Stimulated activated naive CD8-positive, alpha-beta T cell treated with anti-CD3 and anti-CD28 coated beads, Interleukin-15, Interleukin-2, amounts not matched to agents 100 U/mL and 50 U/mL, for 24 hours (primary cell): ENCODE data around the gene PEPD.

Experiments
- ATAC-seq: fragments of 150-1000 bp; cut with Tn5 transposase; one replicate; pipeline ENCODE4 v1.10.0; 2021
- DNase-seq: peaks from one replicate; pipeline ENCODE4 v3.0.0; 2021

Gene PEPD

DNA sequence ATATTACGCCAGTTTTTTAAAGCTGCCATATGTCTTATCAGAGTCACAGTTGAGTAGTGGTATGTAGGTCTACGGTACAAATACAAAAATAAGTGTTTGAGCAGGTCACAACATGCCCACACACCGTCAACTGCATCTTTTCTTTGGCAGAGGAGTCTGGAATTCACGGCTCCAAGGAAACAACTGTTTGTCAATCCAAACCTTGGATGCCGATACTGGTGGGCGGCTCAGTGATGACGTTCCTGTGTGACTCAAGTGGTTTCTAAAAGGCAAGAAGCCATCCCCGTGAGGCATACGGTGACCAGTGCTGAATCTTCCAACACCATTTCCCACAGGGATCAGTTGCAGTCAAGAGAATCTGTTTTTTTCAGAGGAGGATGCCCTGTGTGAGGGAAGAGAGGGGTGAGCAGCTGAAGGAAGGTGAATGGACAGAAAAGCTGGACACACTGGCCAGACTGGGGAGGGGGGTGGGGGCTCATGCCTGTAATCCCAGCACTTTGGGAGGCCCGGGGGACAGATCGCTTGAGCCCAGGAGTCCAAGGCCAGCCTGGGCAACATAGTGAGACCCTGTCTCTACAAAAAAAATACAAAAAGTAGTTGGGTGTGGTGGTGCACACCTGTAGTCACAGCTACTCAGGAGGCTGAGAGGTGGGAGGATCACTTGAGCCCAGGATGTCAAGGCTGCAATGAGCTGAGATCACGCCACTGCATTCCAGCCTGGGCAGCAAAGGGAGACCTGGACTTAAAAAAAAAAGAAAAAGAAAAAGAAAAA lies 170.9 kb downstream of the PEPD start:
- DNase-seq = no peak
- no peak for ATAC-seq

DNA sequence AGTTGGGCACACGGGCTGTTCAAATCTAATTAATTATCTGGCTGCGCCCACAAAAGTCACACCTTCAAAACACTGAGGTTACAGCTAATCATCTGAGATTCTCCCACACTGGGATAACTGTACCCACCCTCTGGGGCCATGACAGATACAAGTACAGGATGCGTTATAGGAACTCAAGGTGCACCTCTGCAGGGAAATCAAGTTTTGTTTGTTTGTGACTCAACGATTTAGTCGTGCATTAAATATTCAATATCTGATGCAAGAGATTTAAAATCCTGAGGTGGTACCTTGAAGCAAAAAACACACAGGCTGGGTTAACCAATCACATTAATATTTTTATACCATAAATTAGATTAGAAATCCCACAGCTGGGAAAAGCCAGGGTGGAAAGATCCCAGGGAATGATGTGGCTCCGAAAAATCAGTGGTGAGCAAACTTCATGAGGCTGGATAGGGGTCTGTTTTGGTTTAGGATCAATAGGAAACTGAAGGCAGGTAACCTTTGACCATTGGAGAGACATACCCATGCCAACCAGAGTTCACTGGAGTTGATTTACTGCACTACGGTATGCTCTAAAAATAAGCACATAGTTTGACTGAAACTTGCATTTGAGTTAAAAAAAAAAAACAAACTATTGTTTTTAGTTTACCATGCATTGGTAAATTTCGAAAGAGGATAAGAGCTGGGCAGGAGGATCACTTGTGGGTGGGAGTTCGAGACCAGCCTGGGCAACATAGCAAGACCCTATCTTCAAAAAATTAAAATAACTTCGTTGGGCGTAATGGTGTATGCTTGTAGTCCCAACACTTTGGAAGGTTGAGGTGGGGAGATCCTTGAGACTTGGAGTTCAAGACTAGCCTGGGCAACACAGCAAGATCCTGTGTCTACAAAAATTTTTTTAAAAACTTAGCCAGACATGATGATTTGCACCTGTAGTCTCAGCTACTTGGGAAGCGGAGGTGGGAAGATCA lies 172.0 kb downstream of the PEPD start:
- no peak for ATAC-seq
- DNase-seq = no peak

DNA sequence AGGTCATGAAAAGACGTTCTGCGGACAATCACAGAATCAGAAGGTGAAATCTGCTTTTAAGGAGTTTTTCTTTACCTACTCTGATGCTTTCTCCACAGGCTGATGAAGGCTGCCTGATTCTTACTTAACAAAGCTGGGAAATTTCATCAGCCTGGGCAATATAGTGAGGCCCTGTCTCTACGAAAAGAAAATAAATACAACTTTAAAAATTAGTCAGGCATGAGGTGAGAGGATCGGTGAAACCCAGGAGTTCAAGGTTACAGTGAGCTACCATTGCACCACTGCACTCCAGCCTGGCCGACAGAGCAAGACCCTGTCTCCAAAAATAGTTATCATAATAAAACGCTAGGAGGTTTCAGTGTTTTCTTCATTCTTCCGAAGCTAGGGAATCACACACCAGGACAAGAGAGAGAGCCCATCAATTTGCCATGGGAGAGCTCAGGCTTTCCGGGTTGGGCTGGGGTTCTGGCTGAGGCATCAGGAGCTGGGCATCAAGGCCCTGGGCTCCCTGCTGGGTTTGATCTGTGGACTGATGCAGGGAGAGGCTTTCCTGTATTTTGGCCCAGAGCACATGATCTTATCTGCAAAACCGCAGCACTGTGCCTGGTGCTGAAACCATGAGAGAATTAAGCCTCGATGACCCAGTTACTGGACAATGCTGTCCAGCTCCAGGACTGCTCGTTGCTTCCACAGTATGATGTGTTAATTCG lies 173.1 kb downstream of the PEPD start:
- DNase-seq = no peak
- no peak for ATAC-seq

DNA sequence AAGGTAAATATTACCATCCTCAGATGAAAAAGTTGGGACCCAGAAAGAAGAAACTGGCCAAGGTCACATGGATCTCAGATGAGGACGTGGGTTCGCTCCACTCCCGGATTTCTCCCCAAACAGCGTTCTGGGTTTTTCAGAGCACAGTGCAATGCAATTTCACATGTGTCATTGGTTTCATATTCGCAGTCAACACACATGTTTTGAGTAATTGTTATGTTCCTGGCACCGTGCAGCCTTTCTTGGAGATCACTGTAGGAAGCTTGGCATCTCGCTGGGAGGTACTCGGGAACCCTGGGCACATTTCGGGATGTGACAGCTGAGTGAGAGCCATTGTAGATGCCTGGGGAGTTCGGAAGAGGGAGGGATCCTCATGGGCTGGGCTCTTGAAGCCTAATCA lies 174.3 kb downstream of the PEPD start:
- no peak for ATAC-seq
- DNase-seq = no peak

DNA sequence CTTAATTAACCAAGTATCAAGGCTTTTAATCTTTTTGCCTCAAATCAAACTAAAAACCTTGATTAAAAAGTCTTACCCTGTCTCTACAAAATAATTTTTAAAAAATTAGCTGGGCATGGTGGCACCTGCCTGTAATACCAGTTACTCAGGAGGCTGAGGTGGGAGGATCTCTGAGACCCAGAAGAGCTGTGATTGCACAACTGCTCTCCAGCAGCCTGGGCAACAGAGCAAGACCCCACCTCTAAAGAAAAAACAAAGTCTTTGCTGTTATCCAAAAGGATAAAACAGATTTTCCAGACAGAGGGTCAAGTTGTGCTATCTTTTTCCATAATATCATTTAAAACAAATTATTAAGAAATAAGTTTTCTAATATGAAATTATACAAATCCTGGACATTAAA lies 174.9 kb downstream of the PEPD start:
- ATAC-seq (no peak), DNase-seq (no peak)

DNA sequence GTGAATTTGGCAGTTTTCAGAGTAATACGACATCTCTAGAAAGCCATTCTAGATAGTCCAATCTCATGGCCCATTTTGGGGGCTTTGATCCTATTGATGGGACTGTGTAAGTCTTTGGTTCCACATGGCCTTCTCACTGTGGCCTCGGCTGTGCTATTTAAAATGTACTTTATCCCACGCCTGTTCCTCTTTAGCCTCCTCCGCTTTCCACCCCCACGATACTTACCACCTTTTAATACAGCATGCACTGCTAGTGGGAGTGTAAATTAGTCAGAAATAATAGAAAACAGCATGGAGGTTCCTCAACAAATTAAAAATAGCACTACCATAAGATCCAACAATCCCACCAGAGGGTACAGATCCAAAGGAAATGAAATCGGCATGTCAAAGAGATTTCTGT lies 176.4 kb downstream of the PEPD start:
- ATAC-seq = no peak
- no peak for DNase-seq

DNA sequence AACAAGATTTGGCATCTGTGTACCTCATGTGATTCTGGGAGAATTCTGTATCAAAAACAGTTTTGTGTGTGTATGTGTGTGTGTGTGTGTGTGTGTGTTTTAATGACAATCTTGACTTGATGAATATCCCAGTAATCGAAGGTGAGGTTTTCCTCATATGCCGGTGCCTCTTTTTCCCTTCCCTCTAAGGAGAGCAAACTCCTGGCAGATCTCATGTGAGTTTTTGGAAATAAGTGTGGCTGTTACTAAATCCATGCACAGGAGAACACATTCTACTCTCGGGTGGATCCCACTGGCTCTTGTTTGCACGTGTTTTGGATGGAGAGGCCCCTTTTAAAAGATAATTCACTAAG lies 177.0 kb downstream of the PEPD start:
- DNase-seq (no peak), ATAC-seq (no peak)

DNA sequence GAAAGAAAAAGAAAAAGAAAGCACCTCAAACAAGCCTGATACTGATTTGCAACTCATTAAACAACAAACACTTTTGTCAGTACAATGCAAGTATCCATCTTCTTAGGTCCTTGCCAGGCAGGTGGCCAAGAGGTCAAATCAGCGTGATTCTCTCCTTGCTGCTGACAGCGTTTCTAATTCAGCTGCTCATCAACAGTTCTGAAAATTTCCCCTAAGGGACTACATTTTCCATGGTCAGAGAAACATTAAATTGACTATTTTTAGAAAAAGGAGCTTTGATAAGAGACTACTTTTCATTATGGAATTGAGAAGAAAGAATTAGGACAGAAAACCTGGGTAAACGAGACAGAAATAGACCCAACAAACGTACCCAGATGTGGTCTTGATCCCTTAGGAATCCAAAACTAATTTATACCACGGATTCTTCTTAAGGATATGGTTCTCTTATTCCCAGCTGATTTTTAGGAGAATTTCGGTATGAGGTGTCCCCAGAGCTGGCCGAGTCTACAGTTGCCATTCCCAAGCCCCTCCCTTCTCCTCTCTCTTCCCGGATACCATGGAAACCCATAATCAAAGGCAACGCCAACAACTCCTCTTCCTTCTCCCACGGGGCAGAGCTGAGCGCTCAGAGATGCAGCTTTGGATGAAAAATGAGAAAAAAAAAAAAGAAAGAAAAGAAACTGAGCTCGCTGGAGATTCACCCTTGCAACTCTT lies 177.6 kb downstream of the PEPD start:
- DNase-seq (no peak), ATAC-seq (no peak)

DNA sequence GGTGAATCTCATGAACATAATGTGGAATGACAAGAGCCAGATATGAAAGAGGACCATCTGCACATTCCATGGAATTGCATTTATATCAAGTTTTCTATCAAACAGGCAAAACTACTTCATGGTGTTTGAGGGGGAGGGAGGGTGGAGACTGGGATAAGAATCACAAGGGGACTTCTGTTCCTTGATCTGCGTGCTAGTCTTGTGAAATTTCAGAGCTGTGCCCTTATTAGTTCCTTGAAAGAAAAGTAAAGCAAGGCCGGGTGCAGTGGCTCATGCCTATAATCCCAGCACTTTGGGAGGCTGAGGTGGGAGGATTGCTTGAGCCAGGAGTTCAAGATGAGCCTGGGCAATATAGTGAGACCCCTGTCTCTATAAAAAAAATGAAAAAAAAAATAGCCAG lies 178.3 kb downstream of the PEPD start:
- DNase-seq (no peak), ATAC-seq (no peak)

DNA sequence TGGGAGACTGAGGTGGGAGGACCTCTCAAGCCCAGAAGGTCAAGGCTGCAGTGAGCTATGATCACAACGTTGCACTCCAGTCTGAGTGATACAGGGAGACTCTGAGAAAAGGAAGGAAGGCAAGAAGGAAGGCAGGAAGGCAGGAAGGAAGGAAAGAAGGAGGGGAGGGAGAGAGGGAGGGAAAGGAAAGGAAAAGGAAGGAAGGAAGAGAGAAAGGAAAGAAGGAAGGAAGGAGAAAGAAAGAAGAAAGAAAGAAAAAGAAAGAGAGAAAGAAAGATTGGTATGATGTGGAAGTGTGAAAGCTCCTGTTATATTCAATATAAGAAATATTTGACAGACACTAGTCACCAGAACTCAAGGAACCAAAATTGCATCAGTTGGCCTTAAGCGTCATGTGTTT lies 180.6 kb downstream of the PEPD start:
- ATAC-seq = no peak

DNA sequence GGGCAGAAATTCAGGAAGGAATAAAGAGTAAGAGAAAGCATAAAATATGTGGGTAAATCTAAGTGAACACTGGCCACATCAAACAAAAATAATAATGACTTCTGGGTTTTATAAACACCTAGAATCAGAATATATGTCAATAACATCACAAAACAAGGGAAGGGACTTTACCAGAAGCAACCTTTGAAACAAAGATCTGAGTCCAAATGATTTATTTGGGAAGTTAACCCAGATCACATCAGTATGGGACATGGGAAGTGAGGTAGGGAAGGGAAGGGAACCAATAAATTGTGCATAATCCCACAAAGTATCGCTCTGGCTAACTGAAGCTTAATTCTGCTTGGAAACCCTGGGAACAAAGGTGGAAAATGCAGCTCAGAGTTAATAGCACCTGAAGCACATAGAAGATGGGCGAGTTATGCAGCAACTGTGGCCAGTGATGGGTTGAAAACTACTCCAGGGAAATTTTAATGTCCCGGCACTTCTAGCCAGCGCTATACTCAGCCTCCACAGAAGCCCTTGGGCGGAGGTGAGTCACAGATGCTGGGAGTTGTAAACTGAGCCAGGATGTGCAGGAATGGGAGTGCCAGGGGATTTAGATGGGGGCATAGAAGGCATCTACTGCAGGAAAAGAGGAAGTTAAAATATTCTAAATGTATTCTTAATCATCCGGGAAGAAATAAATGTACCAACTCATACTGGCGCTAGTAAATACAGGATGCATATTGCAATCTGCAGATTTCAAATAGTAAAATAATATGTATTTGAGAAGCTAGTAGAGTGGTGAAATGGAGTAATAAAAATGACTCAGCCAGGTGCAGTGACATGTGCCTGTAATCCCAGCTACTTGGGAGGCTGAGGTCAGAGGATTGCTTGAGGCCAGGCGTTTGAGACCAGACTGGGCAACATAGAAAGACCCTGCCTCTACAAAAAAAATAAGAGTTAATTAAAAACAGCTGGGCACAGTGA lies 182.3 kb downstream of the PEPD start:
- no peak for ATAC-seq

More for the DNA sequence above, 180.6 kb downstream of the PEPD start:
- DNase-seq = no peak

More for the DNA sequence above, 182.3 kb downstream of the PEPD start:
- no peak for DNase-seq
